ENCODE measurements around the gene TMEM190.

DNA sequence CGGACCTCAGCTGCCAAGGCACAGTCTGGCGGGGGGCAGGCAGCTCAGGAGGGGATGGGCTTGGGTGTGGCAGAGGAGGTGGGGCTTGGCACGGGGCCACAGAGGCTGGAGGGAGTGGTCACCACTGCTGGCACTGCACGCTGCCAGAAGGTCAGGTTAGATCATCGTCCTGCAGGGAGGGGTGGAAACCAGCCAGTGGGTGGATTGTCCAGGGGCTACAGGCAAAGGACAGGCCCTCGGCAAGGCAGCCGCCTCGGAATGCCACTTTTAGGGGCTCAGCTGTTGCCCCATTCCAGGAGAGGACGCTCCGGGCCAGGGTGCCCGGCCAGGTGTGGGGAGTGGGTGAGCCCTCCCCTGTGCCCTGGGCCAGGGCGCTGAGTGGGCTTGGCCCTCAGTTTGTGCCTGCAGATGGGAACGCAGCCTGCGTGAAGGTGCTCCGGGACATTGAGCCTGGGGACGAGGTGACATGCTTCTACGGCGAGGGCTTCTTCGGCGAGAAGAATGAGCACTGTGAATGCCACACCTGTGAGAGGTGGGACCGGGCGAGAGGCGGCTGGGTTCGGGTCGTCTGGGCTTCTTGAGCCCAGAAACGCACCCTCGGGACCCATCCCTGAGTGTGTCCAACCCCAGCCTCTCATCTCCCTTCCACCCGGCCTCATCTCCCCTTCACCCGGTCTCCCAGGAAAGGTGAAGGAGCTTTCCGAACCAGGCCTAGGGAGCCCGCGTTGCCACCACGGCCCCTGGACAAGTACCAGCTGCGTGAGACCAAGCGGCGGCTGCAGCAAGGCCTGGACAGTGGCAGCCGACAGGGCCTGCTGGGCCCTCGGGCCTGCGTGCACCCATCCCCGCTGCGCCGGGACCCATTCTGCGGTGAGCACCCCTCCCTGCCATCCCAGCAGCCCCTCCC, 30.6 kb upstream of the TMEM190 start:
- TF ChIP-seq, protein P1, sequence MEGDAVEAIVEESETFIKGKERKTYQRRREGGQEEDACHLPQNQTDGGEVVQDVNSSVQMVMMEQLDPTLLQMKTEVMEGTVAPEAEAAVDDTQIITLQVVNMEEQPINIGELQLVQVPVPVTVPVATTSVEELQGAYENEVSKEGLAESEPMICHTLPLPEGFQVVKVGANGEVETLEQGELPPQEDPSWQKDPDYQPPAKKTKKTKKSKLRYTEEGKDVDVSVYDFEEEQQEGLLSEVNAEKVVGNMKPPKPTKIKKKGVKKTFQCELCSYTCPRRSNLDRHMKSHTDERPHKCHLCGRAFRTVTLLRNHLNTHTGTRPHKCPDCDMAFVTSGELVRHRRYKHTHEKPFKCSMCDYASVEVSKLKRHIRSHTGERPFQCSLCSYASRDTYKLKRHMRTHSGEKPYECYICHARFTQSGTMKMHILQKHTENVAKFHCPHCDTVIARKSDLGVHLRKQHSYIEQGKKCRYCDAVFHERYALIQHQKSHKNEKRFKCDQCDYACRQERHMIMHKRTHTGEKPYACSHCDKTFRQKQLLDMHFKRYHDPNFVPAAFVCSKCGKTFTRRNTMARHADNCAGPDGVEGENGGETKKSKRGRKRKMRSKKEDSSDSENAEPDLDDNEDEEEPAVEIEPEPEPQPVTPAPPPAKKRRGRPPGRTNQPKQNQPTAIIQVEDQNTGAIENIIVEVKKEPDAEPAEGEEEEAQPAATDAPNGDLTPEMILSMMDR (IDR thresholded peaks at IDR 0.05; ENCODE audit: poor library complexity), result no peak
- TF ChIP-seq EZH2 (IDR thresholded peaks at IDR 0.05; ENCODE audit: borderline replicate concordance) (no peak), EZH2phosphoT487 (IDR thresholded peaks at IDR 0.05; ENCODE audit: low read depth, severe bottlenecking, unreplicated experiment) (no peak)

Measured in hepatocyte (in vitro differentiated cells).